AG04450 (cell line): ENCODE data around the gene LRP1B. TPM values are rescaled to one million over a fixed set of nuclear protein-coding genes. Genes with fewer than 3 reads are reported as not detected.

Experiments
- CTCF ChIA-PET: fragments of 300-600, 350-600 bp; formaldehyde crosslinking; extraction: SDS; loops from one replicate; lab custom pipeline; 2022; ENCODE audit warnings: antibody characterized with exemption, inconsistent platforms; lab: Charles Lee
- POLR2A ChIA-PET: fragments of 350-600 bp; formaldehyde crosslinking; extraction: SDS; loops from one replicate; lab custom pipeline; 2021; ENCODE audit warnings: antibody characterized with exemption, inconsistent platforms; lab: Yijun Ruan, JAX
- DNase-seq: peaks from one replicate; pipeline ENCODE4 v3.0.0-alpha.2; 2011; ENCODE audit warnings: low read depth, low spot score
- H3K27ac ChIP-seq: one replicate; pipeline ENCODE4 v1.5.1; 2012; ENCODE audit warnings: low read depth, low read length, control low read depth
- H3K27me3 ChIP-seq: one replicate; pipeline ENCODE4 v1.6.0; 2012; ENCODE audit warnings: low read length; ENCODE audit not compliant: control insufficient read depth, insufficient read depth
- H3K4me3 ChIP-seq: 2 replicates; pipeline ENCODE4 v1.5.1; 2011; ENCODE audit warnings: mild to moderate bottlenecking, low read depth, low read length, control low read depth
- H3K9me3 ChIP-seq: 2 replicates; pipeline ENCODE4 v1.5.1; 2012; ENCODE audit warnings: low read length; ENCODE audit not compliant: control insufficient read depth, insufficient read depth
- polyA plus RNA-seq: library from polyadenylated mRNA; depleted of rRNA; stranded (reverse); fragments of >200 nt; gene quantifications from 2 replicates; pipeline ENCODE4 v1.2.3, GENCODE V29; 2011
- TF ChIP-seq, protein P1 (sequence below): IDR thresholded peaks from 2 replicates; pipeline ENCODE4 v1.5.1; 2011; ENCODE audit warnings: low read depth, low read length, control low read depth, inconsistent platforms

LRP1B gene
- polyA plus RNA-seq, 1 experiment: 0.15 TPM

DNA sequence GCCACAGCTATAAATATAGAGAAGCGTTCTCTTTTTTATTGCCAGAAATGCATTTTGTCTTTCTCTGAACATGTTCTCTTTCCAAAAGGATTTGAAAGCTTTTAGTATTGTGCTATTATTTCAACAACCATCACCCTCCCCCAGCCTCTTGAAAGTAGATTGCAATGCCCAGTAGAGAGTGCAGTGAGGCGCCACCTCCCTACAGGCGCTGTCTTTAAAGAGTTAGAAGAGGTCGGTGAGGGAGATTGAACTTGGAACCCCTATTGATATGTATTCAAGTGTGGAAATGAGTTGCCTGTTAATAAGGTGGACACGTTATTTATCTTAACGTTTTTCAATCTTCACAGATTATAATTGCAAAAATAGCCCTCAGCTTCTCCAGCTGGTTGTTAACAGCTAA is 360.3 kb downstream of the LRP1B start:
- TF ChIP-seq, protein P1, sequence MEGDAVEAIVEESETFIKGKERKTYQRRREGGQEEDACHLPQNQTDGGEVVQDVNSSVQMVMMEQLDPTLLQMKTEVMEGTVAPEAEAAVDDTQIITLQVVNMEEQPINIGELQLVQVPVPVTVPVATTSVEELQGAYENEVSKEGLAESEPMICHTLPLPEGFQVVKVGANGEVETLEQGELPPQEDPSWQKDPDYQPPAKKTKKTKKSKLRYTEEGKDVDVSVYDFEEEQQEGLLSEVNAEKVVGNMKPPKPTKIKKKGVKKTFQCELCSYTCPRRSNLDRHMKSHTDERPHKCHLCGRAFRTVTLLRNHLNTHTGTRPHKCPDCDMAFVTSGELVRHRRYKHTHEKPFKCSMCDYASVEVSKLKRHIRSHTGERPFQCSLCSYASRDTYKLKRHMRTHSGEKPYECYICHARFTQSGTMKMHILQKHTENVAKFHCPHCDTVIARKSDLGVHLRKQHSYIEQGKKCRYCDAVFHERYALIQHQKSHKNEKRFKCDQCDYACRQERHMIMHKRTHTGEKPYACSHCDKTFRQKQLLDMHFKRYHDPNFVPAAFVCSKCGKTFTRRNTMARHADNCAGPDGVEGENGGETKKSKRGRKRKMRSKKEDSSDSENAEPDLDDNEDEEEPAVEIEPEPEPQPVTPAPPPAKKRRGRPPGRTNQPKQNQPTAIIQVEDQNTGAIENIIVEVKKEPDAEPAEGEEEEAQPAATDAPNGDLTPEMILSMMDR: no peak
- CTCF ChIA-PET: no interaction called here
- no peaks in the 10 kb centered on the region for H3K9me3 ChIP-seq
- no peaks in the 10 kb centered on the region for H3K27me3 ChIP-seq
- POLR2A ChIA-PET: no interaction called here
- no peak overlapping the region for H3K4me3 ChIP-seq
- no peak overlapping the region for H3K27ac ChIP-seq
- DNase-seq: no peak

DNA sequence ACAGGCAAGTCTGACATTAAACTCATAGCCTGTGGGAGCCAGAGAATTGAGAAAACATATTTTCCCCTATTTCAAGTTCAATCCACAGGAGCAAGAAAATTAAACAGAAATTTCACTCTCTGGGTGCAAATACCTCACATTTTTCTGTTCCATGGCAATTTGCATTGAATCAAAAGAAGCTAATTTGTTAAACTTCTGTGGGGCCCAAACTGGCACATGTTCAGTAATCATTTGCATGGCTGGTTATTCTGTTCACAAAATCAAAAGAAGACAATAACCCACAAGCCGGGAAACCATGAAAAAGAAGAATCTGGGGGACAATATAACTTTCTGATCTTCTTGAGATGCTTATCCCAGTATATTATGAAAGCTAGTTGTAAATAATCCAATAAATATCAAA is 363.1 kb downstream of the LRP1B start:
- H3K9me3 ChIP-seq: no peaks in the 10 kb centered on the region
- H3K27ac ChIP-seq: no peak overlapping the region
- TF ChIP-seq, protein P1: no peak
- no peaks in the 10 kb centered on the region for H3K27me3 ChIP-seq
- H3K4me3 ChIP-seq: no peak overlapping the region
- ChIA-PET POLR2A (no interaction called here), CTCF (no interaction called here)
- no peak for DNase-seq

DNA sequence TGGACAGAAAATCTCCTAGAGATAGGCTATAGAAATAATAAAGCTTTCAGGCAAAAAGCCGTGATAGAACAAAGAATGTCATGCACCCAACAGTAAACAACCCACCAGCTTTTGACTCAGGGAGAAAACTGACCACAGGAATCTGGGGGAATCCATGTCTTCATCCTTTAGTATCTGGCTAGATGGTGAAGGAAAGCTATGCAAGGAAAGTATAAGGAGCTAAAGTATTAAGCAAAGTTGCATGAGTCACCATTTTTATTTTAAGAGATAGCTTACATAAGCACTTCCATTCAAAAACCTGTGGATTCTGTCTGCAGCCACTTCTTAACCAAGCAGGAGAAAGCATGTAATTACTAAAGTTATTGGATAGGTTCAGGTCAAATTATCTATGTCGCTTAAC is 363.8 kb downstream of the LRP1B start:
- peak; percentile 30 for DNase-seq
- TF ChIP-seq, protein P1: no peak
- ChIA-PET POLR2A (no interaction called here), CTCF (no interaction called here)
- Histone ChIP-seq H3K27ac (no peak overlapping the region), H3K27me3 (no peaks in the 10 kb centered on the region), H3K4me3 (no peak overlapping the region), H3K9me3 (no peaks in the 10 kb centered on the region)

DNA sequence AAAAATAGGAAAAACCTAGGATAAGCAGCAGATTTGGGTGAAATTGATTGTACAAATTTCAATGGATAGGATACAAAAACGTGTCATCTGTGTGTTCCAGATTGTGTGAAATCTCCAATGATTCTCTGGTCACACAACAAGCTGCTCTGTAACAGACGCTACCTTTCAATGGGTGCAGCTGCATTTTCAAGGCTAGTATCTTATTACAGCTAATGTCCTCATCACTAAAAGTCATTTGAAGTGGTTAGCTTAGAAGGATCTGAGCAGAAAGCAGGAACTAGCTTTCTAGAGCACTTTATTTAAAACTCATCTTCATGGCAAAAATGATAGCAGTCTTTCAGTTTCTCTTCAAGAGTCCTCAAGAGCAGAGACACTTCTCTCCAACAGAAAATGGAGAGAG is 364.6 kb downstream of the LRP1B start:
- CTCF ChIA-PET: no interaction called here
- H3K27ac ChIP-seq: no peak overlapping the region
- H3K27me3 ChIP-seq: no peaks in the 10 kb centered on the region
- TF ChIP-seq, protein P1: no peak
- no peak overlapping the region for H3K4me3 ChIP-seq
- POLR2A ChIA-PET: no interaction called here
- H3K9me3 ChIP-seq: no peaks in the 10 kb centered on the region
- DNase-seq: no peak

DNA sequence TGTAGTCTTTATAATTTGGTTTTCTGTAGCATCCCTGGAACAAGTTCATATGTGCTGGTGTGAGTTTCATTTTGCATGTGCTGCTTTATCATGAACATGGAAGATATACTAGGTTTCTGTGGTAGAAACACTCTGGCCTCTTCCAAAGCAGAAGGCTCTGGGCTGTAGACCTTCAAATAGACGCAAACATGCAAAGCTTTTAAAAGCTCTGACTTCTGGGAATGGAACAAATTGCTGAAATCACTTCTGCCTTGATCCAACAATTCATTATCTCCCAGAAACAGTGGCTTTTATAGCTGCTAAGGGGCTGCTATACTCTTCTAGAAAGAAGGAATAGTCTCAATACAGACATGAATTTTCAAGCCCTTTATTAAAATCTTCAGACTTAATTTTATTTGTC is 382.2 kb downstream of the LRP1B start:
- H3K27me3 ChIP-seq: no peaks in the 10 kb centered on the region
- POLR2A ChIA-PET: no interaction called here
- no peaks in the 10 kb centered on the region for H3K9me3 ChIP-seq
- no peak overlapping the region for H3K27ac ChIP-seq
- TF ChIP-seq, protein P1: no peak
- DNase-seq: no peak
- CTCF ChIA-PET: no interaction called here
- no peak overlapping the region for H3K4me3 ChIP-seq
